ENCODE data around the gene CHST12.

DNA sequence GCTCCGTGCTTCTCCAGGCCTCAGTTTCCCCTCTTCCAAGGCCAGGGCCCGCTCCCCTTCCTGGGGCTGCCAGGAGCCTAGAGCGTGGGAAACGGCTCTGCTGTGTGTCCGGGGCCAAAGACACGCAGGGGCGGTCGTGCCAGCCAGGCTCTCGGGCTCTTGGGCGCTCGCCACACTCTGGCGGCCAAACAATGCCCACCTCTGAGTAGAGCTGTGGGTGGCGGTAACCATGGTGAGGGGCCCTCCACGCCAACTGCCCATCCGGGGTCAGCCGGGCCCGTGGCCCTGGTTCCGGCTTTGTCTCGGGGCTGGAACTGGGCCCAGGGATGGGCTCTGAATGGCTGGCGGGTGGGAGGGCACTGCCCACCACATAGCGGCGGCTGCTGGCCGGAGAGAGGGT, 56.8 kb downstream of the CHST12 start:
- TF ChIP-seq, protein P1, sequence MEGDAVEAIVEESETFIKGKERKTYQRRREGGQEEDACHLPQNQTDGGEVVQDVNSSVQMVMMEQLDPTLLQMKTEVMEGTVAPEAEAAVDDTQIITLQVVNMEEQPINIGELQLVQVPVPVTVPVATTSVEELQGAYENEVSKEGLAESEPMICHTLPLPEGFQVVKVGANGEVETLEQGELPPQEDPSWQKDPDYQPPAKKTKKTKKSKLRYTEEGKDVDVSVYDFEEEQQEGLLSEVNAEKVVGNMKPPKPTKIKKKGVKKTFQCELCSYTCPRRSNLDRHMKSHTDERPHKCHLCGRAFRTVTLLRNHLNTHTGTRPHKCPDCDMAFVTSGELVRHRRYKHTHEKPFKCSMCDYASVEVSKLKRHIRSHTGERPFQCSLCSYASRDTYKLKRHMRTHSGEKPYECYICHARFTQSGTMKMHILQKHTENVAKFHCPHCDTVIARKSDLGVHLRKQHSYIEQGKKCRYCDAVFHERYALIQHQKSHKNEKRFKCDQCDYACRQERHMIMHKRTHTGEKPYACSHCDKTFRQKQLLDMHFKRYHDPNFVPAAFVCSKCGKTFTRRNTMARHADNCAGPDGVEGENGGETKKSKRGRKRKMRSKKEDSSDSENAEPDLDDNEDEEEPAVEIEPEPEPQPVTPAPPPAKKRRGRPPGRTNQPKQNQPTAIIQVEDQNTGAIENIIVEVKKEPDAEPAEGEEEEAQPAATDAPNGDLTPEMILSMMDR (IDR thresholded peaks at IDR 0.05; ENCODE audit: low read depth, low read length, poor library complexity, severe bottlenecking) = no peak
- no peak for TF ChIP-seq EZH2phosphoT487 (IDR thresholded peaks at IDR 0.05; ENCODE audit: borderline replicate concordance, low read length)
